Measurements from ENCODE around the gene ILF3. TPM values are rescaled to one million over a fixed set of nuclear protein-coding genes. Genes with fewer than 3 reads are reported as not detected.

ILF3 gene
- total and polyA plus RNA-seq, 2 donors (not counting 3 experiments of a cell fraction or from before 2014, with no cell fraction given), result 186 to 459 TPM

GRCh38 chr19:10660346-10660745 lies 6.2 kb downstream of the ILF3 start:
- ChIA-PET POLR2A (no interaction called here), CTCF (no interaction called here)
- H3K9me1 ChIP-seq (replicated peaks; ENCODE audit: control insufficient read depth, extremely low read depth, insufficient read depth, low read length), result no peaks in the 10 kb centered on the region
- BruUV-seq (replicated peaks), result no TSS peak
- H3K4me3 ChIP-seq (replicated peaks in 1 of 3; ENCODE audit: insufficient read depth in 1 of 3, low read depth in 1 of 3, low read length in 3 of 3), result no peak overlapping the region
- peaks cover 10% of the 10 kb centered on the region for H4K20me1 ChIP-seq (replicated peaks; ENCODE audit: control insufficient read depth, extremely low read depth, insufficient read depth, low read length)
- H3K27me3 ChIP-seq (ENCODE audit: control insufficient read depth in 2 of 2, insufficient read depth in 2 of 2, low read length in 2 of 2), result no peaks in the 10 kb centered on the region
- H2AFZ ChIP-seq (ENCODE audit: low read depth, low read length), result no peak overlapping the region
- no peak overlapping the region for H3K4me2 ChIP-seq (ENCODE audit: insufficient read depth, low read length)
- dilution Hi-C loops (cut with MboI; ENCODE audit: extremely low pct_ligation_motif_present, low sequenced_read_pairs), result no loop called here
- no peak overlapping the region for H3K9ac ChIP-seq (replicated peaks; ENCODE audit: extremely low read depth, insufficient read depth, low read length)
- peaks cover 100% of the 10 kb centered on the region for H3K79me2 ChIP-seq (ENCODE audit: control insufficient read depth, insufficient read depth, low read length)
- DNase-seq (ENCODE audit: low read depth, low spot score) (no peak), FAIRE-seq (no peak)
- no peak overlapping the region for H3K27ac ChIP-seq (ENCODE audit: insufficient read depth, low read depth, low read length)
- H3K4me1 ChIP-seq (ENCODE audit: control insufficient read depth, extremely low read depth, insufficient read depth, low read length), result peaks cover 10% of the 10 kb centered on the region
- peaks cover 4 to 12% of the 10 kb centered on the region in 2 experiments for H3K36me3 ChIP-seq (ENCODE audit: control insufficient read depth in 2 of 2, extremely low read depth in 1 of 2, insufficient read depth in 2 of 2, low read length in 2 of 2)
- no peaks in the 10 kb centered on the region for H3K9me3 ChIP-seq (replicated peaks; ENCODE audit: control insufficient read depth, insufficient read depth, low read length)
- intact Hi-C loops (cut with micrococcal nuclease), result no loop called here
- TF ChIP-seq POLR2AphosphoS5 (IDR thresholded peaks at IDR 0.05; ENCODE audit: insufficient read depth, low read depth, low read length), result no peak
- TF ChIP-seq MYC (IDR thresholded peaks at IDR 0.05; ENCODE audit: low read depth, low read length), result no peak
- no peak for TF ChIP-seq POLR2A (IDR thresholded peaks at IDR 0.05; ENCODE audit: low read depth, low read length)
- TF ChIP-seq CTCF (IDR thresholded peaks at IDR 0.05; ENCODE audit: extremely low read depth in 1 of 2, insufficient read depth in 1 of 2, low read depth in 1 of 2, low read length in 2 of 2), result no peak
- no peak for TF ChIP-seq MAX (IDR thresholded peaks at IDR 0.05; ENCODE audit: insufficient read depth, insufficient read length)
- no peak for TF ChIP-seq JUN (IDR thresholded peaks at IDR 0.05; ENCODE audit: borderline replicate concordance, insufficient read depth, insufficient read length, low read depth)
- no peak for TF ChIP-seq GATA2 (IDR thresholded peaks at IDR 0.05; ENCODE audit: insufficient read depth, insufficient read length, low read depth, low read length)
- no peak for TF ChIP-seq FOS (IDR thresholded peaks at IDR 0.05; ENCODE audit: borderline replicate concordance, insufficient read depth, low read length)
- TF ChIP-seq EZH2 (IDR thresholded peaks at IDR 0.05; ENCODE audit: borderline replicate concordance, low read depth, low read length, severe bottlenecking), result no peak
